GM21529 (cell line): Measurements from ENCODE around the gene BBIP1.
A peak's percentile ranks its signal among the peaks of the same experiment; 100 is the strongest.
"Not testable (repeated sequence)": the region's sequence is repeated elsewhere in the genome, so short reads cannot be mapped to it uniquely, and the experiment has no call there.

ENCODE experiments used
- ATAC-seq: cut with Tn5 transposase; IDR thresholded peaks from one replicate; pipeline ENCODE4 v1.9.1; 2021; ENCODE audit not compliant: unreplicated experiment

The BBIP1 gene

GRCh38 chr10:110923856-110924493, 5.0 kb upstream of the BBIP1 start:
- no peak for ATAC-seq

GRCh38 chr10:110919971-110920881, 1.2 kb upstream of the BBIP1 start:
- ATAC-seq, result peak; percentile 29

GRCh38 chr10:110919349-110919931, 460 bp upstream of the BBIP1 start, which contains the start of gene SHOC2:
TSS of gene SHOC2 (plus strand) at chr10:110919604. CDS start at chr10:110964359, 44,755 bp downstream.
- ATAC-seq, result peak; percentile 9

- ATAC-seq, result no peak
Observed at GRCh38 chr10:110918269-110918642, 724 bp downstream of the BBIP1 start.

- ATAC-seq, result no peak
Observed at GRCh38 chr10:110916554-110917346, 2.2 kb downstream of the BBIP1 start.

- ATAC-seq, result not testable (repeated sequence)
Observed at GRCh38 chr10:110915600-110915999, 3.4 kb downstream of the BBIP1 start.

GRCh38 chr10:110915035-110915434, 3.9 kb downstream of the BBIP1 start:
- no peak for ATAC-seq

- ATAC-seq, result no peak
Observed at GRCh38 chr10:110914431-110914830, 4.5 kb downstream of the BBIP1 start.

GRCh38 chr10:110912374-110912773, 6.6 kb downstream of the BBIP1 start:
- no peak for ATAC-seq

GRCh38 chr10:110910138-110910537, 8.8 kb downstream of the BBIP1 start:
- ATAC-seq, result no peak

GRCh38 chr10:110903280-110904278, 15.4 kb downstream of the BBIP1 start:
- ATAC-seq, result peak; percentile 79

- ATAC-seq, result no peak
Observed at GRCh38 chr10:110901954-110902819, 16.8 kb downstream of the BBIP1 start.

- ATAC-seq, result no peak
Observed at GRCh38 chr10:110900983-110901382, 18.0 kb downstream of the BBIP1 start.

- ATAC-seq, result no peak
Observed at GRCh38 chr10:110898391-110898790, 20.6 kb downstream of the BBIP1 start.

- no peak for ATAC-seq
Observed at GRCh38 chr10:110897184-110897583, 21.8 kb downstream of the BBIP1 start.

- ATAC-seq, result peak; percentile 73
Observed at GRCh38 chr10:110893559-110894179, 25.3 kb downstream of the BBIP1 start.

- ATAC-seq, result no peak
Observed at GRCh38 chr10:110892602-110893288, 26.2 kb downstream of the BBIP1 start.

GRCh38 chr10:110887560-110887959, 31.4 kb downstream of the BBIP1 start:
- no peak for ATAC-seq
